ENCODE measurements around the gene ADAMTS16.

ADAMTS16 gene

GRCh38 chr5:5189051-5189430, 48.9 kb downstream of the ADAMTS16 start:
- no peak for DNase-seq

- no peak for DNase-seq
These were observed 51.8 kb downstream of the ADAMTS16 start for GRCh38 chr5:5191906-5192305.

GRCh38 chr5:5192681-5193080, 52.6 kb downstream of the ADAMTS16 start:
- no peak for DNase-seq

GRCh38 chr5:5195128-5195918, 55.2 kb downstream of the ADAMTS16 start:
- no peak for DNase-seq

- DNase-seq = no peak
These were observed 58.0 kb downstream of the ADAMTS16 start for GRCh38 chr5:5198135-5198534.

- DNase-seq = no peak
These were observed 58.7 kb downstream of the ADAMTS16 start for GRCh38 chr5:5198815-5199214.

- no peak for DNase-seq
These were observed 59.4 kb downstream of the ADAMTS16 start for GRCh38 chr5:5199495-5199894.

- DNase-seq = no peak
These were observed 60.0 kb downstream of the ADAMTS16 start for GRCh38 chr5:5200133-5200532.

GRCh38 chr5:5202321-5202720, 62.2 kb downstream of the ADAMTS16 start:
- no peak for DNase-seq

- no peak for DNase-seq
These were observed 63.3 kb downstream of the ADAMTS16 start for GRCh38 chr5:5203451-5203850.

GRCh38 chr5:5207828-5208227, 67.7 kb downstream of the ADAMTS16 start:
- no peak for DNase-seq

GRCh38 chr5:5209089-5209488, 69.0 kb downstream of the ADAMTS16 start:
- DNase-seq = peak in 1 of 14 donors; percentile 62

- peak in 1 of 14 donors; percentile 50 for DNase-seq
These were observed 69.6 kb downstream of the ADAMTS16 start for GRCh38 chr5:5209510-5210286.

- no peak for DNase-seq
These were observed 77.2 kb downstream of the ADAMTS16 start for GRCh38 chr5:5217371-5217770.

GRCh38 chr5:5218396-5218795, 78.3 kb downstream of the ADAMTS16 start:
- DNase-seq = peak in 1 of 14 donors; percentile 94

GRCh38 chr5:5219541-5219940, 79.4 kb downstream of the ADAMTS16 start:
- peak in 1 of 14 donors; percentile 73 for DNase-seq

- peak in 1 of 14 donors; percentile 55 for DNase-seq
These were observed 80.9 kb downstream of the ADAMTS16 start for GRCh38 chr5:5220901-5221631.

GRCh38 chr5:5221724-5222123, 81.6 kb downstream of the ADAMTS16 start:
- DNase-seq = peak in 1 of 14 donors; percentile 34

- no peak for DNase-seq
These were observed 91.4 kb downstream of the ADAMTS16 start for GRCh38 chr5:5231576-5231975.

GRCh38 chr5:5234912-5235311, 94.8 kb downstream of the ADAMTS16 start:
- no peak for DNase-seq

GRCh38 chr5:5235685-5236084, 95.6 kb downstream of the ADAMTS16 start:
- DNase-seq = no peak

- no peak for DNase-seq
These were observed 99.1 kb downstream of the ADAMTS16 start for GRCh38 chr5:5239191-5239590.

- no peak for DNase-seq
These were observed 100.1 kb downstream of the ADAMTS16 start for GRCh38 chr5:5240234-5240633.

All from C1 segment of cervical spinal cord (tissue), 14 donors.